MM.1S (cell line): ENCODE data around the gene GALNTL6.

ENCODE experiments used
- DNase-seq: peaks from one replicate; pipeline ENCODE4 v3.0.0-alpha.2; 2015
- H2AFZ ChIP-seq: fragments of 300-600 bp; sonication (generic); 2 replicates; pipeline ENCODE4 v1.6.0; 2016; ENCODE audit warnings: antibody characterized with exemption, low read length
- H3F3A ChIP-seq: fragments of 300-600 bp; sonication (generic); 2 replicates; pipeline ENCODE4 v1.6.1; 2016; ENCODE audit warnings: mild to moderate bottlenecking, antibody characterized with exemption, low read length, moderate library complexity, mixed read lengths; ENCODE audit not compliant: insufficient read depth
- H3K27ac ChIP-seq: fragments of 300-600 bp; sonication (generic); 2 replicates; pipeline ENCODE4 v1.5.1; 2016; ENCODE audit warnings: mild to moderate bottlenecking, low read length
- H3K27me3 ChIP-seq: fragments of 300-600 bp; sonication (generic); replicated peaks from 2 replicates; pipeline ENCODE4 v1.6.0; 2016; ENCODE audit warnings: low read length; ENCODE audit not compliant: insufficient read depth
- H3K36me3 ChIP-seq: fragments of 300-600 bp; sonication (generic); replicated peaks from 2 replicates; pipeline ENCODE4 v1.6.1; 2016; ENCODE audit warnings: mild to moderate bottlenecking, low read length, mixed read lengths; ENCODE audit not compliant: insufficient read depth
- H3K4me1 ChIP-seq: fragments of 300-600 bp; sonication (generic); 2 replicates; pipeline ENCODE4 v1.6.1; 2016; ENCODE audit warnings: low read length, mixed read lengths
- H3K4me2 ChIP-seq: fragments of 300-600 bp; sonication (generic); 2 replicates; pipeline ENCODE4 v1.6.0; 2016; ENCODE audit warnings: low read depth, low read length
- H3K4me3 ChIP-seq: fragments of 300-600 bp; sonication (generic); 2 replicates; pipeline ENCODE4 v1.5.1; 2016; ENCODE audit warnings: low read length, mixed read lengths
- H3K79me2 ChIP-seq: fragments of 300-600 bp; sonication (generic); 2 replicates; pipeline ENCODE4 v1.6.1; 2016; ENCODE audit warnings: mixed run types, low read length, mixed read lengths
- H3K9ac ChIP-seq: fragments of 300-600 bp; sonication (generic); 2 replicates; pipeline ENCODE4 v1.6.1; 2016; ENCODE audit warnings: low read length, mixed read lengths
- H3K9me2 ChIP-seq: fragments of 300-600 bp; sonication (generic); replicated peaks from 2 replicates; pipeline ENCODE4 v1.6.1; 2016; ENCODE audit warnings: mild to moderate bottlenecking, low read length, mixed read lengths; ENCODE audit not compliant: insufficient read depth
- H3K9me3 ChIP-seq: fragments of 300-600 bp; sonication (generic); replicated peaks from 2 replicates; pipeline ENCODE4 v1.6.1; 2016; ENCODE audit warnings: mild to moderate bottlenecking, low read length, mixed read lengths; ENCODE audit not compliant: insufficient read depth
- H4K20me1 ChIP-seq: fragments of 300-600 bp; sonication (generic); 2 replicates; pipeline ENCODE4 v1.6.1; 2016; ENCODE audit warnings: mild to moderate bottlenecking, low read length, moderate library complexity, mixed read lengths; ENCODE audit not compliant: insufficient read depth
- CTCF ChIP-seq: fragments of 300-600 bp; sonication (generic); IDR thresholded peaks from 2 replicates; pipeline ENCODE4 v1.5.1; 2016; ENCODE audit warnings: antibody characterized with exemption, low read length, mixed read lengths
- EZH2 ChIP-seq: fragments of 300-600 bp; sonication (generic); optimal IDR thresholded peaks from 2 replicates; pipeline ENCODE3; 2017; ENCODE audit warnings: low read depth, mild to moderate bottlenecking, antibody characterized with exemption, low read length, mixed read lengths
- EZH2phosphoT487 ChIP-seq: fragments of 300-600 bp; sonication (generic); IDR thresholded peaks from 2 replicates; pipeline ENCODE4 v1.6.1; 2018; ENCODE audit warnings: antibody characterized with exemption, low read length

GALNTL6 gene

GRCh38 chr4:172083272-172083671 lies 270.1 kb downstream of the GALNTL6 start:
- Histone ChIP-seq H3K36me3 (no peaks in the 10 kb centered on the region), H3F3A (no peaks in the 10 kb centered on the region), H3K27me3 (no peaks in the 10 kb centered on the region), H2AFZ (no peak overlapping the region), H3K9me3 (no peaks in the 10 kb centered on the region), H4K20me1 (no peaks in the 10 kb centered on the region), H3K79me2 (no peaks in the 10 kb centered on the region), H3K4me3 (no peak overlapping the region), H3K9ac (no peak overlapping the region), H3K4me1 (no peaks in the 10 kb centered on the region), H3K4me2 (no peak overlapping the region), H3K9me2 (no peaks in the 10 kb centered on the region), H3K27ac (no peak overlapping the region)
- no peak for TF ChIP-seq CTCF
- no peak for TF ChIP-seq EZH2
- TF ChIP-seq EZH2phosphoT487: no peak
- DNase-seq: no peak

GRCh38 chr4:172088556-172088955 lies 275.4 kb downstream of the GALNTL6 start:
- Histone ChIP-seq H3K27ac (no peak overlapping the region), H3K4me2 (no peak overlapping the region), H2AFZ (no peak overlapping the region), H3K27me3 (no peaks in the 10 kb centered on the region), H3K36me3 (no peaks in the 10 kb centered on the region), H4K20me1 (no peaks in the 10 kb centered on the region), H3K9ac (no peak overlapping the region), H3K9me2 (no peaks in the 10 kb centered on the region), H3F3A (no peaks in the 10 kb centered on the region), H3K4me3 (no peak overlapping the region), H3K79me2 (no peaks in the 10 kb centered on the region), H3K9me3 (no peaks in the 10 kb centered on the region), H3K4me1 (no peaks in the 10 kb centered on the region)
- no peak for DNase-seq
- no peak for TF ChIP-seq CTCF
- TF ChIP-seq EZH2phosphoT487: no peak
- no peak for TF ChIP-seq EZH2

- Histone ChIP-seq H3K27ac (no peak overlapping the region), H3K4me1 (no peaks in the 10 kb centered on the region), H3F3A (no peaks in the 10 kb centered on the region), H3K4me2 (no peak overlapping the region), H3K4me3 (no peak overlapping the region), H3K36me3 (no peaks in the 10 kb centered on the region), H4K20me1 (no peaks in the 10 kb centered on the region), H3K9me3 (no peaks in the 10 kb centered on the region), H3K9me2 (no peaks in the 10 kb centered on the region), H2AFZ (no peak overlapping the region), H3K9ac (no peak overlapping the region), H3K79me2 (no peaks in the 10 kb centered on the region), H3K27me3 (no peaks in the 10 kb centered on the region)
- TF ChIP-seq EZH2: no peak
- TF ChIP-seq CTCF: no peak
- TF ChIP-seq EZH2phosphoT487: no peak
- no peak for DNase-seq
Measured at GRCh38 chr4:172095161-172095560, 282.0 kb downstream of the GALNTL6 start.
